GM12874 (cell line): ENCODE results near the gene USB1.

Source experiments
- CTCF ChIP-seq: IDR thresholded peaks from 2 replicates; pipeline ENCODE4 v1.5.1; 2011; ENCODE audit warnings: low read depth, mild to moderate bottlenecking, control low read depth, low read length, moderate library complexity; ENCODE audit not compliant: insufficient read depth

Gene USB1

GRCh38 chr16:58040945-58041627, 39.9 kb downstream of the USB1 start:
- TF ChIP-seq CTCF, result no peak

GRCh38 chr16:58041628-58041955, 40.4 kb downstream of the USB1 start:
- TF ChIP-seq CTCF, result no peak

GRCh38 chr16:58042001-58042885, 41.0 kb downstream of the USB1 start:
- no peak for TF ChIP-seq CTCF

- TF ChIP-seq CTCF, result no peak
Observed at GRCh38 chr16:58042886-58043515, 41.8 kb downstream of the USB1 start.

- no peak for TF ChIP-seq CTCF
Observed at GRCh38 chr16:58043571-58044155, 42.5 kb downstream of the USB1 start.

- TF ChIP-seq CTCF, result no peak
Observed at GRCh38 chr16:58044266-58045019, 43.2 kb downstream of the USB1 start.
